HUDEP-2 (cell line): ENCODE data around the gene PTGDS.

Experiments
- DNase-seq, 76 experiments: peaks; one replicate each; lab custom pipeline; 2025; ENCODE audit not compliant: unreplicated experiment in 76 of 76; lab: John Stamatoyannopoulos, UW

The PTGDS gene

GRCh38 chr9:136972335-136972734 lies 5.0 kb upstream of the PTGDS start:
- no peak for DNase-seq

DNA sequence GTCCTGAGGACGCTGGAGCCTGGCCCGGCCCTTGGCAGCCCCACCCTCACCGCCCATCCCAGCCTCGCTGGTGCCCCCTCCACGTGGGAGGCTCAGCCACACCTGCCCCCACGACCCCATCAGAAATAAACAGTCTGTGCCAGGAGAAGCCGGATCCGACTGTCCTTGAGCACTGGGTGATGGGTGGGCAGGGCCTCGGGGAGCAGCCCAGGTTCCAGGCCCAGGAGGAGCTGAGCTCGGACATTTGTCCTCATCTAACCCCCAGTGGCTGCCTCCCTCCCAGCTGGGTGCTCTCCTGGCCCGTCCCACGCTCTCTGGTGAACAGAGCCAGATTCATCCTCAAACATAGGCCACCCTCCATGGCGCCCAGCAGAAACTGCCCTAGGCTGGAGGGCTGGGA lies 4.6 kb upstream of the PTGDS start:
- no peak for DNase-seq

- DNase-seq = no peak
Observed at GRCh38 chr9:136973618-136974617, 3.4 kb upstream of the PTGDS start.

- DNase-seq = peak in 30 of 76 experiments; percentile 11 to 52 (median 24)
Observed at GRCh38 chr9:136974817-136975535, 2.3 kb upstream of the PTGDS start.

DNA sequence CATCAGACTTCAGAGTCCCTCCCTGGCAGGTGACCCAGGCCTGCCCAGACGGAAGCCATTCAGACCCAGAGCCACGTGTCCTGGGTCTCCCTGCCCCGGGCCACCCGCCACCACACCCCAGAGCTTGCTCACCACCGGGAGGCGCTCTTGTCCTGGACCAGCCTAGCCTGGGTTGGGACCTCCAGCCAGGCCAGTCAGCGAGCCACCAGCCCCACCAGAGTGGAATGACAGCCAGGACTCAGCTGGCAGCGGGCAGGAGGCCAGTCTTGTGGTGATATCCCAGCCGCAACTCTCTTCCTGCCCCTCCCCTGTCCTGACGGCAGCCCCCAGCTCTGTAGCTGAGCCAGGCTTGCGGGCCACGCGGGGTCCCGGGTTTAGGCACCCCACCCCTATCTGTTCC lies 1.7 kb upstream of the PTGDS start:
- peak in 70 of 76 experiments; percentile 32 to 87 (median 70) for DNase-seq

- no peak for DNase-seq
Observed at GRCh38 chr9:136977649-136978072, 357 bp downstream of the PTGDS start.

- peak in 67 of 76 experiments; percentile 7 to 94 (median 78) for DNase-seq
Observed at GRCh38 chr9:136978073-136978864, 965 bp downstream of the PTGDS start.

DNA sequence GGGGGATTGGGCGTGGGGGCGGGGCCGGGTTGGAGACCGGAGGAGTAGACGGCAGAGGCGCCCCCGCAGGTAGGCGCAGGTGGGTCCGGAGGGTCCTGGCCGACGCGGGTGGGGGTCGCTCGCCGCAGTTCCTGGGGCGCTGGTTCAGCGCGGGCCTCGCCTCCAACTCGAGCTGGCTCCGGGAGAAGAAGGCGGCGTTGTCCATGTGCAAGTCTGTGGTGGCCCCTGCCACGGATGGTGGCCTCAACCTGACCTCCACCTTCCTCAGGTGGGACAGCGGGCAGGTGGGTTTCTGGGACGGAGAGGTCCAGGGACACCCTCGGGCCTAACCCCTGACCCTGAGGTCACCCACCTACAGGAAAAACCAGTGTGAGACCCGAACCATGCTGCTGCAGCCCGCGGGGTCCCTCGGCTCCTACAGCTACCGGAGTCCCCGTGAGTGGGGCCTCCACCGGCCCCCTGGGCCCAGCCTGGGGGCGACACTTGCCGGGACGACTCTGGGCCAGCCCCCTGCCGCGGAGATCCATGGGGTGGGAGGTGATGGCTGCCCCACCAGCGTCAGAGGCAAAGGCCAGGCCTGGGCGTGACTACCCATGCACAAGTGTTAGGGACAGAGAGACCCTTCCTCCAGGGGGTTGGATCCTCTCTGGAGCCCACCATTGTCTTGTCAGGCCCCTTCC lies 1.7 kb downstream of the PTGDS start:
- DNase-seq = no peak

GRCh38 chr9:136979769-136980587 lies 2.7 kb downstream of the PTGDS start:
- DNase-seq = peak in 50 of 76 experiments; percentile 13 to 75 (median 36)

DNA sequence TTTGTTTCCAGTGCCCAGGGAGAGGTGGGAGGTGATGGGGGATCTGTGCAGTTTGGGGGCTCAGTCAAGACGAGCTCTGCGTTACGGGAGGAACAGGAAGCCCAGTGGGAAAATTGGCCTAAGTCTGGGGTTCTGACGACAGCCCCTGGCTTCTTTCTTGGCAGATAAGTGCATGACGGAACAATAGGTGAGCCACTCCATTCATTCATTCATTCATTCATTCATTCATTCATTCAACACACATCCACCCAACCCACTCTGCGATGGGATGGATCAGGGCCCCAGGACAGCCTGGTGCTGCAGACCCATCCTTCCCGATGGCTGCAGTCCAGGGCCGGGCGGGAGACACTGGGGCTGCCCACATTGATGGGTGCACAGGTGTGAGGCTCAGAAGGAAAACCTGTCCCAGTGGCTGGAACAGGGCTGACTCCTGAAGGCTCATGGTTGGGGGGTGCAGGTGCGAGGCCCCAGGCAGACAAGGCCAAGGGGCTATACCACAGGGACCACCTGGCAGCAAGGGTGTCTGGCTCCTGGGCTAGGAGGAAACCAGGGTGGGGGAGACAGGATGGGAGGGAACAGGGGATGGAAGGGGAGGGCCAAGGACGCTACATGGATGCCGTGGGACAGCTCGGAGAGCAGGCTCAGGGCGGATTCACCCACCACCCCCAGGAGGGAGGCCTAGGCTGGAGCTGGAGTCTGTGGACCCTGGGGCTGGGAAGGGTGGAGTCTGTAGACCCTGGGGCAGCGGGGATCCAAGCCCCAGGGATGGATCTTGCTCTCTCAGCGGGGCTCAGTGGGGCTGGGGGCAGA lies 3.6 kb downstream of the PTGDS start:
- no peak for DNase-seq

DNA sequence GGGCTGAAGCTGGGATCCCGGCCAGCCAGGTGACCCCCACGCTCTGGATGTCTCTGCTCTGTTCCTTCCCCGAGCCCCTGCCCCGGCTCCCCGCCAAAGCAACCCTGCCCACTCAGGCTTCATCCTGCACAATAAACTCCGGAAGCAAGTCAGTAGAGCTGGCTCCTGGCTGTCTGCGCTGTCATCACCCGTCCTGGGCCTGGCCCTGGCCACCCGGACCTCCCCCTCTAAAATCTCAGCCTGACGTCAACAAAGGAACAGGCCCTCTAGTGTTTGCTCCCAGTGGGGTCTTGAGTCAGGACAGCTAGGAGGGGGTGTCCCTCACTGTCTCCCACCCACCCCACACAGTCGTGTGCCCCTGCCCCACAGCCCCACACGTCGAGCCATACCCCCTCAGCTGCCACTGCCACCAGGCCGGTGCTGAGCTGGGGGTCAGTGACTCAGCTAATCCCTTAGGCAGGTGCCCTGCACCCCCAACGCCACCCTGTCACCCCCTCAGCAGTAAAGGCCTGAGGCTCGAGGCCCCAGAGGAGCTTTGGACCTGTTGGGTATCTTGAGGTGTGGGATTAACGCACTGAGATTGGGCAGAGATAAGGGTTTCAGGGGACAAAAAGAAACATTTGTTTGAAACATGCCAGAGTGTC lies 4.4 kb downstream of the PTGDS start:
- no peak for DNase-seq

GRCh38 chr9:136982232-136983051 lies 5.1 kb downstream of the PTGDS start, which contains the start of gene LCNL1:
Gene LCNL1 (plus strand): TSS chr9:136982993. CDS start chr9:136983587, 594 bp downstream.
- DNase-seq = no peak

- DNase-seq = no peak
Observed at GRCh38 chr9:136983167-136983566, 5.9 kb downstream of the PTGDS start.

DNA sequence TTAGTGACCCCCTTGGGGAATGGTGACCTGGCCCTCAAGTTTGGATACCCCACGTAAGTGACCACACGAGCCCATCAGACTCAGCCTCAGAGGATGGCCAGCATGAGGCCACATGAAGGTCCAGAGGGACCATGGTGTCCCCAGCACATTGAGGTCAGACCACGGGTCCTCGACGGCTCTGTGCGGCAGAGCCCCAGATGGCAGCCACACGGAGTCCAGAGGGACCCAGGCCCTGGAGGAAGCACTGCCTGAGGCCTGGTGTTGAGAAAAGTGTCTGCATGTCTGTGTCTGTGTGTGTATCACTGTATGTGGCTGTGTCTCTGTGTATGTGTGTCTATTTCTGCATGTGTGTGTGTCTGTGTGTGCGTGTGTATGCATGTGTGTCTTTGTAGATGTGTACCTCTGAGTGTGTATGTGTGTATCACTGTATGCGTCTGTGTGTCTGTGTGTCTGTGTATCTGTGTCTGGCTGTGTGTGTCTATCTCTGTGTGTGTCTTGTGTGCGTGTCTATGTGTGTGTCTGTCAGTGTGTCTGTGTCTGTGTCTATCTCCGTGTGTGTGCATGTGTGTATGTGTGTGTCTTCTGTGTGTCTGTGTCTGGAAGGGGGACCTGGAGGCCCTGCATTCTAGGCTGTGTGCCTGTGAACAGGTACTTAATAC lies 6.5 kb downstream of the PTGDS start:
- DNase-seq = no peak

DNA sequence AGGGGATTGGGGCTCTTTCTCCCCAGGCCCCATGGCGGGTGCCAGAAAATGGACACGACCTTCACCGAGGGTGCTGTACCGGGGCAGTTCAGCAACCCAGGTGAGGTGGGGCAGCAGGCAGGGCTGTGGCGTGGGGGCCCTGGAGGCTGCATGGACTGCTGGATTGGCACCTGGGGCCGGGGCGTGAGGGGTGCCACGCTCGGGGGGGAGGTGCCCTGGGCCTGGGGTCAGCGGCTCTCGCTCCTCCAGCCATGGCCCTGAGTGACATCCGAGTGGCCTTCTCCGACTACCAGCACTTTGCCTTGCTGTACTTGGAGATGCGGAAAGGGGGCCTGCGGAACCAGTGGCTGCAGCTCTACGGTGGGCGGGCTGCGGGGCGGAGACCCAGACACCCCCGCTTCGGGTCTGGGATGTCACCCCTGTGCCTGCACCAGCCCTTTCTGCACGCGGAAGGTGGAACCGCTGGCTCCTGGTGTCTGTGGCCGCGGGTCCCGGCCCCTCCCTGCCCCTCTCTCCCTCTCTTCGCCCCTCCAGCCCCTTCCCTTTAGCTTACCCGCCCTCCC lies 7.2 kb downstream of the PTGDS start:
- no peak for DNase-seq

DNA sequence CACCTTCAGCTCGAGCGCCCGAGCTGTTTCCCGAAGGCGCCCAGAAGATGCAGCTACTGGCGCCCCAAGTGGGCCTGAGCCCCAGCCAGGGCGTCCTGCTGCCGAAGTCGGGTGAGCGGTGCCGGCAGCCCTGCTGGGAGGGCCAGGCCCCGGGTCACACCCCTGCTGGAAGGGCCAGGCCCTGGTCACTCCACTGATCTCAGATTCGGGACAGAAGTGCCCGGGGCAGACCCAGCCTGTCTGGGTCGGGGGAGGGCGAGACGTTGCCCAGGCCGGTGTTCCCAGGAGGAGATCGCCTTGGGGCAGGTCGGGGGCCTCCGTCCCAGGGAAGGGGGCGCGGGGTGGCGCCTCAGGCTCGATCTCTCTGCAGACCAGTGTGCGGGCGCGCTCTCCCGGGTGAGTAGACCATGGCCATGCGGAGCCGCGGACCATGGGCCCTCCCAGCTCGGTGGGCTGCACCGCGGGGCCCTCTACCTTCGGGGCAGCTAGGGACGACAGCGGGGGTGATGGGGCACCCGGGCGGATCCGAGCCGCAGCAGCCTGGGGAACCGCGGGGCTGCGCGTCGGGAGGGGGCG lies 7.8 kb downstream of the PTGDS start:
- DNase-seq = no peak
